HEK293 (cell line): ENCODE measurements around the gene XPA.

Experiments
- GLI2 ChIP-seq: fragments of 450-650 bp; formaldehyde crosslinking; IDR thresholded peaks from 2 replicates; pipeline ENCODE4; 2017; ENCODE audit warnings: missing biosample characterization, missing genetic modification characterization, low read depth, borderline replicate concordance
- IKZF3 ChIP-seq: fragments of 450-650 bp; IDR thresholded peaks from 2 replicates; pipeline ENCODE4 v1.5.0; 2018; ENCODE audit warnings: missing biosample characterization, mild to moderate bottlenecking, missing genetic modification characterization, moderate library complexity
- KLF1 ChIP-seq: fragments of 450-650 bp; formaldehyde crosslinking; IDR thresholded peaks from 2 replicates; pipeline ENCODE4 v1.5.1; 2016; ENCODE audit warnings: missing biosample characterization, missing genetic modification characterization
- KLF10 ChIP-seq: fragments of 450-650 bp; IDR thresholded peaks from 2 replicates; pipeline ENCODE4 v1.5.1; 2018; ENCODE audit warnings: missing biosample characterization, mild to moderate bottlenecking, missing genetic modification characterization
- PRDM2 ChIP-seq: fragments of 450-650 bp; formaldehyde crosslinking; IDR thresholded peaks from 2 replicates; pipeline ENCODE4 v1.5.1; 2016; ENCODE audit warnings: missing biosample characterization, missing genetic modification characterization, borderline replicate concordance
- PRDM6 ChIP-seq: fragments of 450-650 bp; formaldehyde crosslinking; IDR thresholded peaks from 2 replicates; pipeline ENCODE4 v1.5.1; 2017; ENCODE audit warnings: missing biosample characterization, missing genetic modification characterization
- SCRT1 ChIP-seq: fragments of 450-650 bp; formaldehyde crosslinking; IDR thresholded peaks from 2 replicates; pipeline ENCODE4 v1.5.1; 2016; ENCODE audit warnings: missing biosample characterization, missing genetic modification characterization, borderline replicate concordance
- SP7 ChIP-seq: fragments of 450-650 bp; formaldehyde crosslinking; IDR thresholded peaks from 2 replicates; pipeline ENCODE4 v1.5.1; 2016; ENCODE audit warnings: missing biosample characterization, missing genetic modification characterization
- YY1 ChIP-seq: fragments of 450-650 bp; formaldehyde crosslinking; IDR thresholded peaks from 2 replicates; pipeline ENCODE4 v1.5.1; 2018; ENCODE audit warnings: missing biosample characterization, missing genetic modification characterization
- ZBTB1 ChIP-seq: fragments of 450-650 bp; formaldehyde crosslinking; IDR thresholded peaks from 2 replicates; pipeline ENCODE4 v1.5.1; 2016; ENCODE audit warnings: missing biosample characterization, missing genetic modification characterization
- ZBTB20 ChIP-seq: fragments of 450-650 bp; formaldehyde crosslinking; IDR thresholded peaks from 2 replicates; pipeline ENCODE4 v1.5.1; 2016; ENCODE audit warnings: missing biosample characterization, missing genetic modification characterization
- ZBTB26 ChIP-seq: fragments of 450-650 bp; formaldehyde crosslinking; optimal IDR thresholded peaks from 2 replicates; pipeline ENCODE3; 2016; ENCODE audit warnings: missing biosample characterization, mild to moderate bottlenecking, missing genetic modification characterization
- ZBTB48 ChIP-seq: fragments of 450-650 bp; formaldehyde crosslinking; IDR thresholded peaks from 2 replicates; pipeline ENCODE4 v1.5.1; 2016; ENCODE audit warnings: missing biosample characterization, missing genetic modification characterization
- ZFP37 ChIP-seq: fragments of 450-650 bp; formaldehyde crosslinking; IDR thresholded peaks from 2 replicates; pipeline ENCODE4 v1.5.1; 2016; ENCODE audit warnings: missing biosample characterization, missing genetic modification characterization
- ZNF174 ChIP-seq: fragments of 450-650 bp; formaldehyde crosslinking; IDR thresholded peaks from 2 replicates; pipeline ENCODE4 v1.5.0; 2017; ENCODE audit warnings: missing biosample characterization, mild to moderate bottlenecking, missing genetic modification characterization
- ZNF175 ChIP-seq: fragments of 450-650 bp; formaldehyde crosslinking; IDR thresholded peaks from 2 replicates; pipeline ENCODE4 v1.5.1; 2016; ENCODE audit warnings: missing biosample characterization, missing genetic modification characterization
- ZNF2 ChIP-seq: fragments of 450-650 bp; formaldehyde crosslinking; IDR thresholded peaks from 2 replicates; pipeline ENCODE4 v1.5.1; 2016; ENCODE audit warnings: missing biosample characterization, missing genetic modification characterization
- ZNF202 ChIP-seq: fragments of 450-650 bp; formaldehyde crosslinking; IDR thresholded peaks from 2 replicates; pipeline ENCODE4 v1.5.1; 2016; ENCODE audit warnings: missing biosample characterization, missing genetic modification characterization, borderline replicate concordance
- ZNF341 ChIP-seq: fragments of 450-650 bp; formaldehyde crosslinking; IDR thresholded peaks from 2 replicates; pipeline ENCODE4; 2016; ENCODE audit warnings: low read depth, missing biosample characterization, missing genetic modification characterization
- ZNF544 ChIP-seq: fragments of 450-650 bp; formaldehyde crosslinking; IDR thresholded peaks from 2 replicates; pipeline ENCODE4 v1.5.0; 2017; ENCODE audit warnings: missing biosample characterization, missing genetic modification characterization
- ZNF596 ChIP-seq: fragments of 450-650 bp; IDR thresholded peaks from 2 replicates; pipeline ENCODE4 v1.5.0; 2018; ENCODE audit warnings: missing biosample characterization, mild to moderate bottlenecking, missing genetic modification characterization, moderate library complexity
- ZNF600 ChIP-seq: fragments of 450-650 bp; formaldehyde crosslinking; IDR thresholded peaks from 2 replicates; pipeline ENCODE4 v1.5.1; 2016; ENCODE audit warnings: missing biosample characterization, missing genetic modification characterization
- ZNF701 ChIP-seq: fragments of 450-650 bp; formaldehyde crosslinking; IDR thresholded peaks from 2 replicates; pipeline ENCODE4 v1.5.1; 2016; ENCODE audit warnings: missing biosample characterization, missing genetic modification characterization
- ZNF777 ChIP-seq: fragments of 450-650 bp; formaldehyde crosslinking; IDR thresholded peaks from 2 replicates; pipeline ENCODE4 v1.5.1; 2017; ENCODE audit warnings: missing biosample characterization, missing genetic modification characterization, borderline replicate concordance
- TF ChIP-seq, protein P1 (sequence below): fragments of 450-650 bp; formaldehyde crosslinking; IDR thresholded peaks from 2 replicates; pipeline ENCODE4 v1.5.1; 2016; ENCODE audit warnings: missing biosample characterization, missing genetic modification characterization
- TF ChIP-seq, protein P2 (sequence below): fragments of 450-650 bp; formaldehyde crosslinking; IDR thresholded peaks from 2 replicates; pipeline ENCODE4 v1.5.1; 2016; ENCODE audit warnings: missing biosample characterization, missing genetic modification characterization
- TF ChIP-seq, protein P3 (sequence below): fragments of 450-650 bp; formaldehyde crosslinking; IDR thresholded peaks from 2 replicates; pipeline ENCODE4 v1.5.1; 2017; ENCODE audit warnings: missing biosample characterization, missing genetic modification characterization
- TF ChIP-seq, protein P4 (sequence below): fragments of 450-650 bp; formaldehyde crosslinking; IDR thresholded peaks from 2 replicates; pipeline ENCODE4 v1.5.1; 2016; ENCODE audit warnings: missing biosample characterization, missing genetic modification characterization

Gene XPA

GRCh38 chr9:97633859-97634490 lies 63.2 kb downstream of the XPA start (continued):
- TF ChIP-seq PRDM6 (tag by site-specific recombination) (no peak), GLI2 (no peak), KLF1 (tag by site-specific recombination) (no peak), KLF10 (no peak), PRDM2 (tag by site-specific recombination) (no peak), ZNF600 (peak; percentile 68), ZNF544 (no peak), SP7 (tag by site-specific recombination) (no peak), ZNF2 (tag by site-specific recombination) (no peak), ZBTB1 (tag by site-specific recombination) (no peak), ZNF202 (tag by site-specific recombination) (no peak), ZNF701 (tag by site-specific recombination) (no peak), ZFP37 (peak; percentile 21; the same call in 1 of the 2 replicates), IKZF3 (tag by site-specific recombination) (no peak), ZNF175 (tag by site-specific recombination) (no peak), ZNF174 (tag by site-specific recombination) (no peak), ZBTB20 (tag by site-specific recombination) (0 out of 2 replicates have a peak, but pooled peaks have one; percentile 9), ZBTB26 (peak; percentile 78), SCRT1 (tag by site-specific recombination) (no peak), ZNF341 (tag by site-specific recombination) (0 out of 2 replicates have a peak, but pooled peaks have one; percentile 33), YY1 (tag by site-specific recombination) (no peak), ZBTB48 (tag by site-specific recombination) (peak; percentile 43; the same call in 1 of the 2 replicates), ZNF777 (tag by site-specific recombination) (no peak), ZNF596 (tag by site-specific recombination) (no peak)
- TF ChIP-seq, protein P1, sequence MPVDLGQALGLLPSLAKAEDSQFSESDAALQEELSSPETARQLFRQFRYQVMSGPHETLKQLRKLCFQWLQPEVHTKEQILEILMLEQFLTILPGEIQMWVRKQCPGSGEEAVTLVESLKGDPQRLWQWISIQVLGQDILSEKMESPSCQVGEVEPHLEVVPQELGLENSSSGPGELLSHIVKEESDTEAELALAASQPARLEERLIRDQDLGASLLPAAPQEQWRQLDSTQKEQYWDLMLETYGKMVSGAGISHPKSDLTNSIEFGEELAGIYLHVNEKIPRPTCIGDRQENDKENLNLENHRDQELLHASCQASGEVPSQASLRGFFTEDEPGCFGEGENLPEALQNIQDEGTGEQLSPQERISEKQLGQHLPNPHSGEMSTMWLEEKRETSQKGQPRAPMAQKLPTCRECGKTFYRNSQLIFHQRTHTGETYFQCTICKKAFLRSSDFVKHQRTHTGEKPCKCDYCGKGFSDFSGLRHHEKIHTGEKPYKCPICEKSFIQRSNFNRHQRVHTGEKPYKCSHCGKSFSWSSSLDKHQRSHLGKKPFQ, result no peak
- TF ChIP-seq, protein P2, sequence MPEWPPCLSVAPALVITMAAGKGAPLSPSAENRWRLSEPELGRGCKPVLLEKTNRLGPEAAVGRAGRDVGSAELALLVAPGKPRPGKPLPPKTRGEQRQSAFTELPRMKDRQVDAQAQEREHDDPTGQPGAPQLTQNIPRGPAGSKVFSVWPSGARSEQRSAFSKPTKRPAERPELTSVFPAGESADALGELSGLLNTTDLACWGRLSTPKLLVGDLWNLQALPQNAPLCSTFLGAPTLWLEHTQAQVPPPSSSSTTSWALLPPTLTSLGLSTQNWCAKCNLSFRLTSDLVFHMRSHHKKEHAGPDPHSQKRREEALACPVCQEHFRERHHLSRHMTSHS (tag by site-specific recombination), result no peak
- TF ChIP-seq, protein P3, sequence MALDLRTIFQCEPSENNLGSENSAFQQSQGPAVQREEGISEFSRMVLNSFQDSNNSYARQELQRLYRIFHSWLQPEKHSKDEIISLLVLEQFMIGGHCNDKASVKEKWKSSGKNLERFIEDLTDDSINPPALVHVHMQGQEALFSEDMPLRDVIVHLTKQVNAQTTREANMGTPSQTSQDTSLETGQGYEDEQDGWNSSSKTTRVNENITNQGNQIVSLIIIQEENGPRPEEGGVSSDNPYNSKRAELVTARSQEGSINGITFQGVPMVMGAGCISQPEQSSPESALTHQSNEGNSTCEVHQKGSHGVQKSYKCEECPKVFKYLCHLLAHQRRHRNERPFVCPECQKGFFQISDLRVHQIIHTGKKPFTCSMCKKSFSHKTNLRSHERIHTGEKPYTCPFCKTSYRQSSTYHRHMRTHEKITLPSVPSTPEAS (tag by site-specific recombination), result no peak
- TF ChIP-seq, protein P4, sequence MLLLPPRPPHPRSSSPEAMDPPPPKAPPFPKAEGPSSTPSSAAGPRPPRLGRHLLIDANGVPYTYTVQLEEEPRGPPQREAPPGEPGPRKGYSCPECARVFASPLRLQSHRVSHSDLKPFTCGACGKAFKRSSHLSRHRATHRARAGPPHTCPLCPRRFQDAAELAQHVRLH (tag by site-specific recombination), result no peak
